Astrocyte of the cerebellum (primary cell): ENCODE data around the gene FREM1.

Experiments used
- DNase-seq: peaks from one replicate; pipeline ENCODE4 v3.0.0-alpha.2; 2011; ENCODE audit warnings: low read depth
- H3K4me3 ChIP-seq: 2 replicates; pipeline ENCODE4 v1.5.1; 2011; ENCODE audit warnings: mild to moderate bottlenecking, low read depth, low read length, moderate library complexity
- in situ Hi-C: cut with HindIII; loops from 2 replicates; pipeline ENCODE4 v1.10.0; 2017; ENCODE audit warnings: low sequenced_read_pairs
- TF ChIP-seq, protein P1 (sequence below): IDR thresholded peaks from 2 replicates; pipeline ENCODE4 v1.5.1; 2012; ENCODE audit warnings: low read length, low read depth, moderate library complexity, mild to moderate bottlenecking; ENCODE audit errors: missing control alignments

Gene FREM1

DNA sequence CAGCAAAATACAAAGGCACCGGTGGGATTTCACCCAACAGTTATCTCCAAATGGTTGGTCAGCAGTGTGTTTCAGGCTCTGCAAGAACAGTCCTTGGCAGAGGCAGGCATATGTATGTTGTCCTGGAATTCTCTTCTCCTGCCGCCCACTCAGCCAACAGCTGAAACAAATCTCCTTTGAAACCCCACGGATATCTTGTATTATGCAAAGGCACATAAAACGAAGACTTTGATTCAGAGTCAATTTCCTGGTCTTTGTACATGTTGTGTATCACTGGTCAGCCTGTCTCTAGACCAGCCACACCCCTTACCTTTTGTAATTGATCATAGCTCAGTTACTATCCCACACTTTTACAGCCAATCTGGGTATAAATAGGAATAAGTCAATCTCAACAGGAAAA lies 29.2 kb downstream of the FREM1 start:
- no peak for DNase-seq
- TF ChIP-seq, protein P1, sequence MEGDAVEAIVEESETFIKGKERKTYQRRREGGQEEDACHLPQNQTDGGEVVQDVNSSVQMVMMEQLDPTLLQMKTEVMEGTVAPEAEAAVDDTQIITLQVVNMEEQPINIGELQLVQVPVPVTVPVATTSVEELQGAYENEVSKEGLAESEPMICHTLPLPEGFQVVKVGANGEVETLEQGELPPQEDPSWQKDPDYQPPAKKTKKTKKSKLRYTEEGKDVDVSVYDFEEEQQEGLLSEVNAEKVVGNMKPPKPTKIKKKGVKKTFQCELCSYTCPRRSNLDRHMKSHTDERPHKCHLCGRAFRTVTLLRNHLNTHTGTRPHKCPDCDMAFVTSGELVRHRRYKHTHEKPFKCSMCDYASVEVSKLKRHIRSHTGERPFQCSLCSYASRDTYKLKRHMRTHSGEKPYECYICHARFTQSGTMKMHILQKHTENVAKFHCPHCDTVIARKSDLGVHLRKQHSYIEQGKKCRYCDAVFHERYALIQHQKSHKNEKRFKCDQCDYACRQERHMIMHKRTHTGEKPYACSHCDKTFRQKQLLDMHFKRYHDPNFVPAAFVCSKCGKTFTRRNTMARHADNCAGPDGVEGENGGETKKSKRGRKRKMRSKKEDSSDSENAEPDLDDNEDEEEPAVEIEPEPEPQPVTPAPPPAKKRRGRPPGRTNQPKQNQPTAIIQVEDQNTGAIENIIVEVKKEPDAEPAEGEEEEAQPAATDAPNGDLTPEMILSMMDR: no peak
- in situ Hi-C loops: no loop called here
- H3K4me3 ChIP-seq: no peak overlapping the region

DNA sequence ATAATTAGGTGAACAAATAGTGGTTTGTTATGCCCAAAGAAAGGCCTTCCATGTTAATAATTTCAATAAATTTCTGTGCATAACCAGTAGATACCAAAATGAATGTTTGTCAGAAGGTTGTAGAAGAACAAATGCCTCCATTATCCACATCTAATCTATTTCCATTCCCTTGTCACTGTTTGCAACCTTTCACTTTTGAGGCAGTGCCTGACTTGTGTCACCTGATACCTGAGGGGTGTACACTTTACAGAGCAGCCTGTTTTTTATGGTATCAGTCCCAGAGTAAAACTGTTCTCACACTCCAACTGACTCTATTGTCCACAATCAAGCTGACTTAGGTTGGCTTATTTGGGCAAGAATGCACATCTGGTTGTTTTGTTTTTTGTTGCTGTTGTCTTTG lies 40.1 kb downstream of the FREM1 start:
- TF ChIP-seq, protein P1: no peak
- DNase-seq: no peak
- H3K4me3 ChIP-seq: no peak overlapping the region
- in situ Hi-C loops: no loop called here

- TF ChIP-seq, protein P1: no peak
- in situ Hi-C loops: no loop called here
- no peak overlapping the region for H3K4me3 ChIP-seq
- no peak for DNase-seq
Measured at GRCh38 chr9:14869671-14870070, 40.6 kb downstream of the FREM1 start.

DNA sequence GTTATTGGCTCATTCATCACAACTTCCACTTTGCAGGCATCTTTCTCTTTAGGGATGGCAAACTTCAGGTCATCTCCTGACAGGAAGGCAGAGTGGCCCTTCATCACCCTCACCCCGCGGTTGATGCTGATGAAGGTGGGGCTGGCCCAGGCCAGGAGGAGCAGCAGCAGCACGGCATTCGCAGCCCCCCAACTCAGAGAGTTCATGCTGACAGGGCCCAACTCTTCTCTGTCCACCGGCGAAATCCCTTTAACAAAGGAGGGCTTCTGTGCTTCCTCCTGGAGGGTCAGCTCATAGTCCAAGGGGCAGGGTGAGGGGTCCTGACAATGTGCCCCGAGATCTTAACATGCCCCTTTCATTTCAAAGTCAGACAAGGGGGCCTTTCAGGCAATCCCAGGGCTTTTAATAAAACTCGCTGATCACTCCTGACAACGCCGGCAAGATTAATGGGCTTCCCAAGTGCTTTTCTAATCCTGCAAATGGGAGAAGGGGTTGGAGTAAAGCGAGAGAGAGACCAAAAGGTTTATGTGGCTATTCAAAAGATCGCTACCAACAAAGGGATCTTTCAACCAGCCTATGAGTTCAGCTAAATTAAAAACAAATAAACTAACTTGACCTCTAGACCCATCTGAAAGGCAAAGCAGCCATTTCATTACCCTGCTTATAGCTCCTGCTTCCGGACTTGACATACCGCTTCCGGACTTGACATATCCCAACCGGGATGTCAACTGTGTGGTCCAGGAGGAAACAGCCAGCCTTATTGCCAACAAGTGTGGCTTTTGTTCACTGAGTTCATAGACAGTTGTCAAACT lies 41.2 kb downstream of the FREM1 start:
- TF ChIP-seq, protein P1: no peak
- in situ Hi-C loops: no loop called here
- no peak for DNase-seq
- no peak overlapping the region for H3K4me3 ChIP-seq

- in situ Hi-C loops: no loop called here
- TF ChIP-seq, protein P1: no peak
- DNase-seq: no peak
- H3K4me3 ChIP-seq: no peak overlapping the region
Measured at GRCh38 chr9:14868418-14868771, 41.8 kb downstream of the FREM1 start.

DNA sequence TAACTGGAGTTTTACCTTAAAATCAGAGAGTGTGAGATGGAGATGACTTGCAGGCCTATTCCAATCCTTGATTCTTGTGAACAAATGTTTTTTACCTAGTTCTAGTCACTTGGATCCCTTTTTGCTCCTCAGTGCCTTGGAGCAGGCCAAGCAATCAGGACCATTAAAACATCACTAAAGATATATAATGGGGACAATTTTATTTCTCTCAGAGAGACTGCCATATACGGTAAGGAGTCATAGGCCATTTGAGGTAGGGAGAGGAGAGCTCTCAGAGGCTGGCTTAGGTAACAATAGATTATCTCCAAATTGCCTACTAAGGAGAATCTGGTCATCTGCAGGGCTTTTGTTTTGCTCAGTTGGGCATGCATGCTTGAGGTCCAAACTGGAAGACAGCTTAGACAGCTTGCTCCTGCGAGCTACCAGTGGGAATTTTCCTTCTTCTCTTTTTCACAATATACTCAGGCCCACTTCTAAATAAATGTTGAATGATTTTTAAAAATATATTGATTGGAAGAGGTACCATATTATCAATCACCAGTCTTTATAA lies 44.0 kb downstream of the FREM1 start:
- in situ Hi-C loops: no loop called here
- DNase-seq: no peak
- TF ChIP-seq, protein P1: no peak
- H3K4me3 ChIP-seq: no peak overlapping the region
